ENCODE data around the gene CDH4.

GRCh38 chr20:61919239-61919638, 667.2 kb downstream of the CDH4 start:
- TF ChIP-seq, protein P1, sequence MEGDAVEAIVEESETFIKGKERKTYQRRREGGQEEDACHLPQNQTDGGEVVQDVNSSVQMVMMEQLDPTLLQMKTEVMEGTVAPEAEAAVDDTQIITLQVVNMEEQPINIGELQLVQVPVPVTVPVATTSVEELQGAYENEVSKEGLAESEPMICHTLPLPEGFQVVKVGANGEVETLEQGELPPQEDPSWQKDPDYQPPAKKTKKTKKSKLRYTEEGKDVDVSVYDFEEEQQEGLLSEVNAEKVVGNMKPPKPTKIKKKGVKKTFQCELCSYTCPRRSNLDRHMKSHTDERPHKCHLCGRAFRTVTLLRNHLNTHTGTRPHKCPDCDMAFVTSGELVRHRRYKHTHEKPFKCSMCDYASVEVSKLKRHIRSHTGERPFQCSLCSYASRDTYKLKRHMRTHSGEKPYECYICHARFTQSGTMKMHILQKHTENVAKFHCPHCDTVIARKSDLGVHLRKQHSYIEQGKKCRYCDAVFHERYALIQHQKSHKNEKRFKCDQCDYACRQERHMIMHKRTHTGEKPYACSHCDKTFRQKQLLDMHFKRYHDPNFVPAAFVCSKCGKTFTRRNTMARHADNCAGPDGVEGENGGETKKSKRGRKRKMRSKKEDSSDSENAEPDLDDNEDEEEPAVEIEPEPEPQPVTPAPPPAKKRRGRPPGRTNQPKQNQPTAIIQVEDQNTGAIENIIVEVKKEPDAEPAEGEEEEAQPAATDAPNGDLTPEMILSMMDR (IDR thresholded peaks at IDR 0.05; ENCODE audit: extremely low read depth in 1 of 2, insufficient read depth in 1 of 2, low read depth in 1 of 2, low read length in 2 of 2) = no peak
- TF ChIP-seq POLR2AphosphoS5 (IDR thresholded peaks at IDR 0.05; ENCODE audit: insufficient read depth, low read depth, low read length) (no peak), POLR2A (IDR thresholded peaks at IDR 0.05; ENCODE audit: low read depth, low read length) (no peak), GATA2 (IDR thresholded peaks at IDR 0.05; ENCODE audit: insufficient read depth, insufficient read length, low read depth, low read length) (no peak)

All from endothelial cell of umbilical vein (primary cell).